C4-2B (cell line): ENCODE measurements around the gene EIF4E2.

Experiments
- ZFX ChIP-seq: fragments of 450-650 bp; IDR thresholded peaks from 2 replicates; pipeline ENCODE4 v1.6.1; 2017
- TF ChIP-seq, protein P1 (sequence below): fragments of 450-650 bp; conservative IDR thresholded peaks from 2 replicates; pipeline ENCODE4 v1.5.1; 2017; ENCODE audit warnings: mild to moderate bottlenecking

DNA sequence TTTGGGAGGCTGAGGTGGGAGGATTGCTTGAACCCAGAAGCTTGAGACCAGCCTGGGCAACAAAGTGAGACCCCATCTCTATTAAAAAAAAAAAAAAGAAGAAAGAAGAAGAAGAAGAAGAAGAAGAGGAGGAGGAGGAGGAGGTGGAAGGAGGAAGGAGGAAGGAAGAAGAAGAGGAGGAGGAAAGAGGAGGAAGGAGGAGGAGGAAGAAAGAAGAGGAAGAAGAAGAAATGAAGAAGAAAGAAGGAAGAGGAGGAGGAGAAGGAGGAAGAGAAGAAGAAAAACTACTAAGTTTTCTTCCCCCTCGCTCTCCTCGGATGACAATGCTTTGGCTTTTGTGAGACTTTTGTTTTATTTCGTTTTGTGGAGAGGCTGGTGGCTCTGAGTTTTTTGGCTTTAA lies 52.8 kb downstream of the EIF4E2 start:
- TF ChIP-seq, protein P1, sequence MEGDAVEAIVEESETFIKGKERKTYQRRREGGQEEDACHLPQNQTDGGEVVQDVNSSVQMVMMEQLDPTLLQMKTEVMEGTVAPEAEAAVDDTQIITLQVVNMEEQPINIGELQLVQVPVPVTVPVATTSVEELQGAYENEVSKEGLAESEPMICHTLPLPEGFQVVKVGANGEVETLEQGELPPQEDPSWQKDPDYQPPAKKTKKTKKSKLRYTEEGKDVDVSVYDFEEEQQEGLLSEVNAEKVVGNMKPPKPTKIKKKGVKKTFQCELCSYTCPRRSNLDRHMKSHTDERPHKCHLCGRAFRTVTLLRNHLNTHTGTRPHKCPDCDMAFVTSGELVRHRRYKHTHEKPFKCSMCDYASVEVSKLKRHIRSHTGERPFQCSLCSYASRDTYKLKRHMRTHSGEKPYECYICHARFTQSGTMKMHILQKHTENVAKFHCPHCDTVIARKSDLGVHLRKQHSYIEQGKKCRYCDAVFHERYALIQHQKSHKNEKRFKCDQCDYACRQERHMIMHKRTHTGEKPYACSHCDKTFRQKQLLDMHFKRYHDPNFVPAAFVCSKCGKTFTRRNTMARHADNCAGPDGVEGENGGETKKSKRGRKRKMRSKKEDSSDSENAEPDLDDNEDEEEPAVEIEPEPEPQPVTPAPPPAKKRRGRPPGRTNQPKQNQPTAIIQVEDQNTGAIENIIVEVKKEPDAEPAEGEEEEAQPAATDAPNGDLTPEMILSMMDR = no peak
- no peak for TF ChIP-seq ZFX
